Measurements from ENCODE around the gene APBA1.

The APBA1 gene

DNA sequence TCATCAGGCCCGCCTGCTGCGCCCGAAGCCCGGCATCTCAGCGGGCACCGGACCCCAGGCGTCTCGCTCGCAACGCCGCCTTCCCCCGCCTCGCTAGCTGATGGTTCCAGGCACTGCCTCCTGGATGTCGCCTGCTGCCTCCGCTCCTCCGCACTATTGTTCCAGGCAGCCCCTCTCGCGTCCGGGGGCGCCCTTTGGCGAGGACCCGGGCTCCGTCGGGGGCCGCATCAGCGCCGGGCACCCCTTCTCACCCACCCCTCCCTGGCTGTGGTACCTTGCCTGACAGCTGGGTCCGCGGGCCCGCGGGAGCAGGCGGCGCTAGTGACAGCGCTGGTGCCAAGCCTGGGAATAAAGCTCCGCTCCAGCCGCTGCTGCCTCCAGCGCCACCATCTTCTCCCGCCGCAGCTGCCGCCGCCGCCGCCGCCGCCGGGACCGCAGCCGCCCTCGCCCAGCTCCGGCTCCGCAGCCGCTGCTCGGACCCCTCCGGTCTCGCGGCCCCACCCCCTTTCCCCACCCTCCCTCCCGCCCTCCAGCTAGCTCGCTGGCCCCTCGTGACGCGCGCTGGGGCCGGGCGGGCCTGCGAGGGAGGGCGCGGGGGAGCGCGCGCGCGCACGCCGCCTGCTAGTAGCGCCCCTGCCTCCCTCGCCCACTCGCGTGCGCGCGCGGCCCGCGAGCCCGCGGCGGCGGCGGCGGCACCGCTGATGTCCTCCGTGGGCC, at the start of gene APBA1:
Gene APBA1, minus strand, starts transcription at position 493 of the 717 bp plus-strand sequence.
- peak; percentile 88 for DNase-seq

DNA sequence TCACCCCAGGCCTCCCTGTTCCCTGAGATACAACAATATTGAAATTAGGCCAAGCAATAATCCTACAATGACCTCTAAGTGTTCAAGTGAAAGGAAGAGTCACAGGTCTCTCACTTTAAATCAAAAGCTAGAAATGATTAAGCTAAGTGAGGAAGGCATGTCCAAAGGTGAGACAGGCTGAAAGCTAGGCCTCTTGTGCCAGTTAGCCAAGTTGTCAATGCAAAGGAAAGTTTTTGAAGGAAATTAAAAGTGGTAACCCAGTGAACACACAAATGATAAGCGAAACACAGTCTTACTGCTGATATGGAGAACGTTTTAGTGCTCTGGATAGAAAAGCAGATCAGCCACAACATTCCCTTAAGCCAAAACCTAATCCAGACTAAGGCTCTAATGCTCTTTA, 47.8 kb upstream of the APBA1 start:
- DNase-seq = no peak

DNA sequence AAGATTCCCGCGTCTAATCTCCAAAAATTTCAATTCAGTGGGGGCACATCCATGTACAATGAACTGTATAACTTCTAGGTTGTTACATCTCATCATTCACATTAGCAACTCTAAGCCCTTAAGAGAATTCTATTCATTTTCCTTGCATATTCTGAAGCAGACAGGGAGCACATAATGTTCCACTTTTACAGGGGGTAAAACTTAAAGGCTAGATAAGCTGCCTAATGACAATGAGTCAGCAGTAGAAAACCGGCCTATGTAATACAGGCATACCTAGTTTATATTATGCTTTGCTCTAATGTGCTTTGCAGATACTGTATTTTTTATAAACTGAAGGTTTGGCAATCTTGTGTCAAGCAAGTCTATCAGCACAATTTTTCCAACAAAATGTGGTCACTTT, 47.2 kb upstream of the APBA1 start:
- DNase-seq = no peak

DNA sequence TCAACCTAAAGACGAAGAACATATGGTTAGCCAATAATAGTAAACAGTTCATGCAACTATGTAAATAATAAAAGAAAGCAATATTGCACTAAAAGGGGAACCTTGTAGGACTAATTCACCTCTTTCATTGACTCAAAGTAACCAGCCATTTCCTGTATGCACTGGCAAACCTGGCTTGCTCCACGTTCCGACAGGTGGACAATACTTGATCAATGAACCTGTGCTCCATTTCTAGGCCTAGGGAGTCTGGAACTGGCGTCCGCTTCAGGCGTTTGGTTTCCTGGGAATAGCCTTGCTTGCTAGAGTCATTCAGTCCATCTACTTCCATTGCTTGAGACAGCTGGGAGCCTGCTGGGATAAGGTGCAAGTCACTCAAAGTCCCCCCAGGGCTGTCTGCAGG, 46.0 kb upstream of the APBA1 start:
- DNase-seq = no peak

DNA sequence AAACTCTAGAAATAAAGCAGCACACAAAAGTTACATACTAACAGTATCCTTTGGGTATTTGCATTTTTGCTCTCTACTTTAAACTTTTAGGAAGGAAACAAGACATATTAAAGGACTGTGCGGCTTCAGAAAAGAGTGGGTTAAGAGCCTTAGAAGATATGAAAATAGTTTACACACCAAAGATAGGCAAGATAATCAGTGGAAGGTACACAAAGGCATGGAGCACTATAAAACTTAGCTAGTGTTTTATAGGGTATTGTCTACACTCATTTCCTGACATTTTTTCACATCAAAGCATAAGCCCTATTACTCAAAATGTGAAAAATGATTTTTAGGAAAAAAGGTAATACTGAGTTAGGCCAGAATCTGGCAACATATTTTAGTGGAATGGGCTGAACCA, 43.7 kb upstream of the APBA1 start:
- DNase-seq = no peak

DNA sequence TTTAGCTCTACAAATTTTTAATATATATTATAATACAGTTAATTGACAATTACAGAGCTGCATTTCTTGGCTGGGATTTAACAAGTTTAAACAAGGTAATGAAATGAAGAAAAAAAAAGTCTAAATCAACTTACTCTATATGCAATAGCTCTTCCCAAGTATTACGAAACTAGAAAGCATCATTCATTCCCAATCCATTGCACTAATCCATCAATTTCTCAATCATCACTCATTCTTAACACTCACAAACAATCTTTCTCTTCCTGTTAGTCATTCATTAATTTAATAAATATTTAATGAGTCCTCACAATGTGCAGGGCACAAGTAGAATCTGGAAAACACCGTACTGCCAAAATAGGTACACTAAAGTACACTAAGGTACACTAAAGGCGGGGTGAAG, 42.9 kb upstream of the APBA1 start:
- no peak for DNase-seq

DNA sequence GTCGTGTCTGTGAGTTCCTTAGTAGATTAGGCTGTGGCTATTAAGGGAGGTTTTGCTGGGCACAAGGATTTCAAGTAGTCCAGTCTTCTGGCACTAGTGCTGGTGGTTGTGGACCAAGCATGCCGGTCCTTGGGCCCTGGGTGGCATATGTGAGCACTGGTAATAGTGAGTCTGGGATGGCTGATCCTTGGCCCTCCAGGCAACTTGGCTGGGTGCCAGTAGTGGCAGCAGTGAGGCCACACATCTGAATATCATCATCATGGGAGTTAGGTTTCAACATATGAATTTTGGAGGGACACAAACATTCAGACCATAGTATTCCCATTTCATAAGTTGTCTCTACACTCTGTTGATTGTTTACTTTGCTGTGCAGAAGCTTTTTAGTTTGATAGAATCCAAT, 25.3 kb upstream of the APBA1 start:
- no peak for DNase-seq

DNA sequence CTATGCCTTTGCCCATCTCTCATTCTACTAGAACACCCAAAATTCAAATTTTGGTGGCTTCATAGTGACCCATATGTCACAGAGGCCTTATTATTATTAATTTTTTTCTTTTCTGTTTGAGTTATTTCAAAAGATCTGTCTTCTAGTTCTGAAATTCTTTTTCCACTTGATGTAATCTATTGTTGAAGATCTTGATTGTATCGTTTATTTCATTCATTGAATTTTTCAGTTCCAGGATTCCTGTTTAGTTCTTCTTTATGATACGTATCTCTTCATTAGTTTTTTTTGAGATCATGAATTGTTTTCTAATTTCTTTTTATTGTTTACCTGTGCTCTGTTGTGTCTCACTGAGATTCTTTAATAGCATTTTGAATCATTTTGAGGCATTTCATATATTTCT, 24.6 kb upstream of the APBA1 start:
- DNase-seq = no peak

DNA sequence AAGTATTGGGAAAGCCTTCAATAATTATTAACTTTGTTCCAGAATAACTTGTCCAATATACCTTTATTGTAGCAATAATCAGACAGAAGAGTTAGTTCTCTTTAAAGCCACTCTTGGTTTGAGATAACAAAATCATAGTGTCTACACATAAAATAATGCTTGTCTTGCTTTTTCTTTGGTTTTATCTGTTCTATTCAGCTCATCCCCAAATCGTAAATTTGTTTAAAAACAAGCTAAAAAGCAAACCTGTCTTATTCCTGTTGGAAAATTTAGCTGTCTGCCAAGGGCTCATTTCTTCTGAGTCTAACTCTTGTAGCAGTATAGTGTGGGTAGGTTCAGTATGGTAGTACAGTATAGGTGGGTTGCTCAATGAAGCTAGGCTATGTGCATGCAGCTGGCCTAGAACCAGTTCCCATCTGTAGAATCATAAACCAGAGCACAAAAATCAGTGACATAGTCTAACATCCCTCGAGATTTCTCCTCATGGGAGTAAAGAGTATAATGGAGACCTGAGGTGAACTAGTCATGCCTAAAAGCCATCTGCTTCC, 17.9 kb upstream of the APBA1 start:
- no peak for DNase-seq

DNA sequence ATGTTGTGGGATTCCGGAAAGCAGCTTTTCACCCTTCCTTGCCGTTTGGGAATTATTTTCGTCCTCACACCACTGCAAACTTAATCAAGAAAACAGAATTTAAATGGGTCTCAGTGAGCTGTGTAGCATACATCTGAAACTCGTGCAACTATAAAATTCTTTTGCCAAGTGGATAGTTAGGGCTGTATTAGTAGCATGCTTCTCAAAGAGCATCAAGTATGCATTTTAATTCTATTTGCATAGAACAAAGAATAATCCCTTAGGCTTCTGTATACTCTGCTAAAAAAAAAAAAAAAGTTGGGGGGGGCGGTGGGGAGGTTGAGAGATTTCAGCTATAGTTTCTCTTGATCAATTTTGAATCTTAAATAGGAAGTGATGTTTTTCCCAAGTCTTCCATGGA, 11.8 kb upstream of the APBA1 start:
- no peak for DNase-seq

DNA sequence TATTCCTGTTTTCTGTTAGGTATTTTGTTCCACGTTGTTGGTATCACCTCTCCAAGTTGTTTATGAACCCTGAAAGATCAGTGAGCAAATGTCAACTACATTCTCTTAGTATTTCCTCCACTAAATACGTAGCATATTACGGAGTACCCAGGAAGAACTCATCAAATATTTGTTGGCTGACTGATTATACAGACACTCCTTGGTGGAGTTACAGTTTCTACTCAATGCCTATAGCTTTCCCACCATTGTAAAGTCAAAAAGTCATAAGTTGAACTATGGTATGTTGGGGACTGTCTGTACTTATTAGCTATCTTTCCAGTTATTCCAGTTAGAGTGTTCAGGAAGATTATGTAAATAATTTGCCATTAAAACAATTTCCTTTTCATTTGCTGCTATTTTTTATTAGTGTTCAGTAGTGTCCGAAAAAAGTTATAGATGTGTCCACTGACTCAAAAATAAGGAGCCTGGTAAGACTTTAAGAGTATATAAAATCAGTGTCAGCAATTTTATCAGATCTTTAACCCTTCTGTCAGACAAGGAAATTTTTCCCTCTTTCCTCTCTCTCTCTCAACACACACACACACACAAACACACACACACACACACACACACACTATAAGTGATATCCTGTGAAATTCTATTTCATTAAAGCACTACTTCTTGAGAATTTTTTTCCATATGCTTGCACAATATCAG, 6.8 kb upstream of the APBA1 start:
- DNase-seq = no peak

DNA sequence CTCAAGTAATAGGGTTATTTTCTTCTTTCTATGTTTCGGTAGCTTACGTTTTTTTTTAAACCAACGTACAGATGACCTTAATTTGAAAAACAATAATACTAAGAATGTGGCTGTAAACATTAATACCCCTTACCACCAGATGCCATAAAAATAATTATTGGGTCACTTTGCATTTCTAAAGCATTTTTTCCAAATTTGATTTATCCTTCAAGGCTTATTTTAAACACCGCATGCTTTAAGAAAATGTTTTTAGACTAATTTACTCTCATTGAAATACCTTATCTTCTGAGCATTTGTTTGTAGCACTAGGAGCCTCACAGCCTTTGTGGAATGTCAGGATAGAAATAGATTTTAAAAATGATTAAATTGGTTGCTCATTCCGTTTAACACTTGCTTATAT, 5.8 kb upstream of the APBA1 start:
- no peak for DNase-seq

DNA sequence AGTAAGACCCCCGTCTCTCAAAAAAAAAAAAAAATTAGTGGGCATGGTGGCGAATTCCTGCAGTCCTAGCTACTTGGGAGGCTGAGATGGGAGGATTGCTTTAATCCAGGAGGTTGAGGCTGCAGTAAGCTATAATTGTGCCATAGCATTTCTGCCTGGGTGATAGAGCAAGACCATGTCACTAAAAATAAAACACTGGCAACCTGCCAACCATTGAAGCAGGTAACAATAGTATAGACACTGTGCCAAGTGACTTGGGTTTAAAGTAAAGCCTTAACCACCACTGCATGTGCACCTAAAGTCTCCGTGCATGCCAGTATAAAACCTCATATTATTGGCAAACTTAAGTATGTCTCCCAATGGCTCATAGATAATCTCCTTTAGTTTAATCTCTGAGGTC, 3.4 kb upstream of the APBA1 start:
- DNase-seq = no peak

DNA sequence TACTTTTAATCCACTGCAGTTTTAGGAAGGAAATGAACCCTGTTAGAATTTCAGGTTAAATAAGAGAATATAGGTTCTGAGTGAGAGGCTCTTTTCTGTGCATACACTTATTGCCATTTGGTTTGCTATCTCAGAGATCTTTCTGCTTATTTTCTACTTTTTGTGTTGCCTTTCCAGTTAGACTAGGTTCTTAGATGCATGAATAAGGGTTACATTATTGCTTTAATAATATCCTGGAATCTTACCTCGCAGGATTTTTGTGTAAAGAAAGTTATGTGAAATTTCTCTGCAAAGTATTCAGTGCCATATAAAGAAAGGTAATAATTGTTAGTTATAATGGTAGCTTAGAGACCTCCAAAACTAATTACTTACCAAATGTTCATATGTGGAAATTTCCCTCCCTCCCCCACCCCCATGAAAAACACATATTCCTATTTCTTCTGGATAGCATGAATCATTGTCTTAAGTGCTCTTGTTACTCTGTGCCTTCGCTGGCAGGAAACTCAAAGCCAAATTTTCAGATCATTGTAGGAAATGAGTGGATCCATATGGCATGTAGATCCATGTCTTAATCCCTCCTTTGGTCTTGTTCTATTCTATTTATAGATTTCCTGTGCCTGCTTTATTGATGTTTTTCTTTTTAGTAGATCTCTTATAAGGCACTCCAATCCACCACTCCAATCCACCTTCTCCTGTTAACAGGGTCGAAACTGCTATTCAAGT, 2.7 kb upstream of the APBA1 start:
- DNase-seq = no peak

DNA sequence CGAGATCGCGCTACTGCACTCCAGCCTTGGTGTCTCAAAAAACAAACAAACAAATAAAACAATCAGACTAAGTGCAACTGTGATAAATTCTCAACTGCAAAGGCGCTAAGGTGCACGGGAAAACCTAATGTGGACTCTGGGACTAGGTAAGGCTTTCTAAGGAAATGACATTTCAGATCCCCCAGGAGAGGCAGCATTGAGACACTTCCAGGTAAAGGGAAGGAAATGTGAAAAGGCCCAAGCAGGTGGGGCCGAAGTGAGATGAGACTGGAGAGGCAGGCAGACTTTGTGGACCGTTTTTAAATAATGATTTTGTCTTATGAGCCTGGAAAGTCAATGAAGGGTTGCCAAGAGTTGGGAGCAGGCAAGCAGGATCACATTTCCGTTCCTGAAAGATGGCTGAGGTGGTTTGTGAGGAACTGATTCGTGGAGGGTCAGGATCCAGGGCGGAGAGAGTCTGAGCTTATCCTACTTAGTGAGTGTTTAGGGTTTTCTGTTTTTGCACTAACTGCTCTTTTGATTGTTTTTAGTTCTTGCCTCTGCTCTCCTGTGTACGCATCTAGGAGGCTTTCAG, 2.0 kb upstream of the APBA1 start:
- DNase-seq = no peak

DNA sequence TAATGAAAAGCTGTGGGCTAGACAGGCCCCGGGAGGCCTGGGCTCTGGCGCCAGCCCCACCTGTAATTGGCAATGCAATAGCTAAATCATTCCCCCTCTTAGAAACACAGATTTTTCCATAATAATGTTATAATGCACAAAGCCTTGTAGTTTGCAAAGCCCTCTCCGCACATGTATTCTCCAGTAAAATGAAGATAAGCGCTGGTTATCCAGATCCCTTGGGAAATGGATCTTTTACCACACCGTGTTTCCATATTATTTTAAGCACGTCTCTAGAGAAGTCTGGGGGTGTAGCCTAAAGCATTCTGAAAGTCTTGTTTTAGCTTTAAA, 1.1 kb upstream of the APBA1 start:
- no peak for DNase-seq

DNA sequence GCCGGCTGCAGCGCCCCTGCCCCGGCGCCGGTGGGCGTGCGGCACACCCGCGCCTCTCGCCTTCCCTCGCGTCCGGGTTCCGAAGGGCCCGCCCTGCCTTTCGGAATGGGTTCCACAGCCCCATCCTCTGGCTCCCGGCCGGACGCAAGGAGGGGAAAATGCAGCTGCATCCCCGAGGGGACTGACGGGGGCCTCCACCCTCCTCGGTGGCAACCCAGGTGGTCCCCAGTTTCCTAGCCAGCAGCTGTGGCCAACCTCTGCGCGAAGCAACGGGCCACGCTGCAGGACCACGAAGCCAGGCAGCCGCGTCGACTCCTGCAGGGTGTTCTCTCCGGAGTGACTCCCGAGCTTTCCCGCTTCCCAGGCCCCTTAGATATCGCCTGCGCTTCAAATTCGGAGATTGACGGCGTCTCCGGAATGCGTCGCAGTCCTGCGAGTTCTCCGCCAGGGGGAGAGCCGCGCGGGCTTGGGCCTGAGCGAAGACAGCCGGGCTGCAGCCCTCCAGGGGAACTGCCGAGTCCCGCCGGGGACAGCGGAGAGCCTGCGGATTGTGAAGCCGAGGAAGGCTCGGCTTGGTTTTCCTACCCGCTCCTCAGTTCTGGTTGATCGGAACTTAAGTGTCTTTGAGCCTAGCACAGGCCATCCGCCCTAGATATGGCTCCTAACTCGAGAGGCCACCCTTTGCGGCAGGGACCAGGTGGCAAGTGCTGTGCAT, 582 bp upstream of the APBA1 start:
- DNase-seq = peak; percentile 90

DNA sequence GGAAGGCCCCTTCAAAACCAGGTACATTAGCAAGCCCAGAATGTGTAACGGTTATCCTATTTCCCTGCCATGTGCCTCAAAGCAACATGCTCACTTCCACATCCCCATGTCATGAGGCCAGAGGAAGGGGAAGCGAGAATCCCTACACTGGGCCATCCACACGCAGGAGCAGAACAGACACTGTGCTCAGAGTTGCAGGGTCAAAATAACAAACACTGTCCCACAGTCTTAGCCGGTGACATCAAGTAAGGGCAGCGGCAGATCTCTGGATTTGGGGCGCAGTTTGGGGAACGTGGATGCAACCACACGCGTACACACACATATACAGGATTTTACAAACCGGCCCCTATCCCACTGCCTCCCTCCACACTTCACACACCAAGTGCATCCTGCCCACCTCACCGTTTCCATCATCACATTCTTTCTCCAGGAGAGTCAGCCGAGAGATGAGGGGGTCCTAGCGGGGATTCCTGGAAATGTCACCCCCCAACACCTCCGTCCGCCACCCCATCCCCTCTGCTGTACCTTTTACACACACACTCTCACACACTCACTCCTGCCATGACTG, 776 bp downstream of the APBA1 start:
- no peak for DNase-seq

DNA sequence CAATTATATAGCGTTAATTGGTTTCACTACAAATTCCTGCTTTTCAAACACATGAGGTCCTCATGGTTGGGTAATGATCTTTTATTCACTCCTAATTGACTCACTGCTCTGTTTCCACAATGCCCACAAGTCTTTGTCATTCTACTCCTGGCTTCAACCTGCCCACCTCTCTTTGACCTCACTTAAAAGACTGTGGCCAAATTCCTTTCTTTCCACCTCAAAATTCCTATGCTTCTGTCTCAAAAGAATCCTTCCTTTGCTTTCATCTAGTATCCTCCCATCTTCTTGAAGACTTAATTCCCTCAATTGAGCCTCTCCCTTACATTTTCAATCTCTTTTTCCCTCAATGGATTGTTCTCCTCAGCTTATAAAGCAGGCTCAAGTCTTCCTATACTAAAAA, 4.9 kb downstream of the APBA1 start:
- no peak for DNase-seq

DNA sequence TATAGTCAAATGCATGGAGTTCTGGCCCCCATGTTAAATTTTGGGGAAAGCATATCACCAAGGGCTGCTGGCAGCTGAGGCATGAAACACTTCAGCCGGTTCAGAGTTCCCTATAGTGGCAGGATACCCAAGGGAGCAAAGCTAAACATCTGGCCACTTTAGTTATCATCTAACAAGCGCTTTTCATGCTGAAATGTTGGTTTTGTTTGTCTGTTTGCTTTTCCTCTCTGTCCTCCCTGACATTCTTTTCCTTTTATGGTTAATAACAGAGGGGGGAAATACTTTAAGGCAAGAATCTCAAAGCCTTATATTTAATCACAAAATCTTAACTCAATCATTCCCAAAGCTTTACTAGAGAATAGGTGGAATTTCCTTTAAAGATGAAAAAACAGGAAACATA, 11.9 kb downstream of the APBA1 start:
- DNase-seq = no peak

DNA sequence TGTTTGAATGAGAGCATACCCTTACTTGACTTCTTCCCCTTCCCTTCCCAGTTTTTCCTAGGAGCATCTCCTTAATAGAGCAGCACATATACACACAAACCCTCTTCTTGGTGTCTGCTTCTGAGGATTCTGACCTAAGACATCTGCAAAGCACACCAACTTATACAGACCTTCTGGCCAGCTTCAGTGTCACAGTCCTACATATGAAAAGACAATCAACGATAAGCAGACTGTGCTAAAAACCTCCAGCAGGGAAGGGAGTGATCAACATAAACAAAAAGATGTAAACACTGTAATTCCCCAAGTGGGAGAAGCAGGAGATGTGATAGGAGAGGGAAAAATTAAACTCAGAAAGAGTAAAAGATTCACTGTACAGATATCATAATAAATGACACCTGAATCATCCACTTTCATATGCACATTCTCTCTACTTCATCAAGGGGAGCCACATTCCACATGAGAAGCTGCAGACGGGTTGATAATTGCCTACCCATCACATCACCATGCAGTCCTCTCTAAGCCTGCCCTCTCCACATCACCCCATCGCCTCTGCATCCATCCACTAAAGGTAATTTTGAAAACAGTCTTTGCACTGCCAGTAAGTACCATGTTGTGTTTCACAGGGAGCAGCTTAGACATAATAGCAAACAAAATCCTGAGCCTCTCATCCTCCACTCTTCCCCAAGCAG, 13.0 kb downstream of the APBA1 start:
- DNase-seq = no peak

DNA sequence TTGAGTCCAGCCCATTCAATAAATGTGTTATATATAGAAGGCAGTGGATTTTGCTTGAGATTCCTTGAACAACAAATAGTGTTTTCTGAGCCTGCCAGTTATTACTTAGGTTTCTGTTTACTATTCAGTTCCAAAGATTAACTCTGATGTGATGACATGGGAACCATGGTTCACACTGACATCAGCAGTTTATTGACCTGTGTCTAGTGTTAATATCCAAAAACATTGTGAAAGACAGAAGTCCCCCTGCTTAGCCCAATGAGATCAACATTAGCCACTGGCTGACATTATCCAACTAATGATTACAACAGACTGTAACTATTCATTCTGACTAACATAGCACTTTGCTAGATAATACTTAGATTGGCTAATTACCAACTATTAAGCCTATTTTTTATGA, 14.9 kb downstream of the APBA1 start:
- DNase-seq = no peak

All from right forelimb (tissue), 1 donor.